GM12873 (cell line): ENCODE measurements around the gene SLC8A2.

Source experiments
- TF ChIP-seq, protein P1 (sequence below): IDR thresholded peaks from 2 replicates; pipeline ENCODE4 v1.5.1; 2012; ENCODE audit warnings: low read depth, mild to moderate bottlenecking, moderate library complexity, low read length, control low read depth; ENCODE audit not compliant: insufficient read depth; ENCODE audit errors: missing control alignments

The SLC8A2 gene

DNA sequence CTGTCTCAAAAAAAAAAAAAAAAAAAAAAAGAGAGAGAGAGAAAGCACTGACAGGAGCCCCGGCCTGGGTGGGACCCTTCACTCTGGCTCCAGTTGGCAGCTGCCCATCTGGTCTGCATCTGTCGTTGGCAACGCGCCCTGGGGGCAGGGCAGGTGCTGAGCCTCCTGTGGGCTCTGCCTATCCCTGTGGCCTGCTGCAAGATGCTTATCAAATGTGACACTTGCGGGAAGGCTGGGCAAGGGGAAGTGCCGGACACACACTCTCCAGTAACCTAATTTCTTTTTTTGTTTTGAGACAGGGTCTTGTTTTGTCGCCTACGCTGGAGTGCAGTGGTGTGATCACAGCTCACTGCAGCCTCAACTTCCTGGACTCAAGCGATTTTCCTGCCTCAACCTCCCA lies 23.0 kb upstream of the SLC8A2 start:
- TF ChIP-seq, protein P1, sequence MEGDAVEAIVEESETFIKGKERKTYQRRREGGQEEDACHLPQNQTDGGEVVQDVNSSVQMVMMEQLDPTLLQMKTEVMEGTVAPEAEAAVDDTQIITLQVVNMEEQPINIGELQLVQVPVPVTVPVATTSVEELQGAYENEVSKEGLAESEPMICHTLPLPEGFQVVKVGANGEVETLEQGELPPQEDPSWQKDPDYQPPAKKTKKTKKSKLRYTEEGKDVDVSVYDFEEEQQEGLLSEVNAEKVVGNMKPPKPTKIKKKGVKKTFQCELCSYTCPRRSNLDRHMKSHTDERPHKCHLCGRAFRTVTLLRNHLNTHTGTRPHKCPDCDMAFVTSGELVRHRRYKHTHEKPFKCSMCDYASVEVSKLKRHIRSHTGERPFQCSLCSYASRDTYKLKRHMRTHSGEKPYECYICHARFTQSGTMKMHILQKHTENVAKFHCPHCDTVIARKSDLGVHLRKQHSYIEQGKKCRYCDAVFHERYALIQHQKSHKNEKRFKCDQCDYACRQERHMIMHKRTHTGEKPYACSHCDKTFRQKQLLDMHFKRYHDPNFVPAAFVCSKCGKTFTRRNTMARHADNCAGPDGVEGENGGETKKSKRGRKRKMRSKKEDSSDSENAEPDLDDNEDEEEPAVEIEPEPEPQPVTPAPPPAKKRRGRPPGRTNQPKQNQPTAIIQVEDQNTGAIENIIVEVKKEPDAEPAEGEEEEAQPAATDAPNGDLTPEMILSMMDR = no peak

DNA sequence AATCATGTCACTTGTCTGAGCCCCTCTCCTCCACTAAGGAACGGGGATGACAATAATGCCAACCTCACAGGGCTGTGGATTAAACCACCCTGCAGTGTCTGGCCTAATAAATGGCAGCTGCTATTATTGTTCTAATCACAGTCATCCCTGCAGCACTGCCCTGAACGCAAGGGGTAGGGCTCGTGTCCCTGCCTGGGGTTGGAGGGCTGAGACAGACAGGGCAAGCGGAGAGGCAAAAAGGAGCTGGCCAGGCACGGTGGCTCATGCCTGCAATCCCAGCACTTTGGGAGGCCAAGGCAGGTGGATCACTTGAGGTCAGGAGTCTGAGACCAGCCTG lies 22.5 kb upstream of the SLC8A2 start:
- TF ChIP-seq, protein P1 = no peak

DNA sequence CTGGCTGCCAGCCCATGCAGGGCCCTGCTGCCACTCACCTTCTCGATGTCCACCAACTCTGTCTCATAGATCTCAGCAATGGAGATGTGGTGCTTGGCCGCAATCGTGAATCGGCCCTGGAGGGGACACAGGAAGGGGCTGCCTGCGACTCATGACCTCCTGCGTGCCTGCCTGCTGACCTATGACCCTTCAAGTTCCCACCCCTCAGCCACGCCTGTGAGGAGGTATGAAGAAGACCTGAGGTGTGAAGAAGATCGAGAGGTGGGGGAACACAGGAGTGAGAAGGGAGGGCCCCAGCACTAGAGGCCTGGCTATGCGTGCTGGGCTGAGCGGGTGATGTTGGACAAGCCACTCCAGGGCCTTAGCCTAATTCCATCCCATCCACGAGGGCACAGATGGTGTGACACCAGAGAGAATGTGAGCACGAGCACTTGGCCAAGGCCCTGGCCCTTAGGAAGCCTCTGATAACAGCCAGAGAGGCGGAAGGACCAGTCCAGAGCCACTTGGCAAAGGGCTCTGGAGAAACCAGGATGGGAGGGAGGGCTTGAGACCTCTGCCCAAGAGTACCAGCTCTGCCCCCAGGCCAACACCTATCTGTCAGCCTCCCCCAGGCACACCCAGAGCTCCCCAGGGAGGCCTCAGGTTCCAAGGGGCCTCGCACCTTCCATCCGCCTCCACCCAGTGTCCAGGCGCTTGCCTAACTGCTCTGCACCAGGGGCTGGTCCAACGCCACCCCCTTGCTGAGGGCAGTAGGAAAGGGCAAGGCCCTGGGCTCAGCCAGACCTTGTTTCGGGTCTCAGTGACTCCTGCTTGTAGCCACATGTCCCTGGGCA lies 21.9 kb upstream of the SLC8A2 start:
- TF ChIP-seq, protein P1 = no peak

DNA sequence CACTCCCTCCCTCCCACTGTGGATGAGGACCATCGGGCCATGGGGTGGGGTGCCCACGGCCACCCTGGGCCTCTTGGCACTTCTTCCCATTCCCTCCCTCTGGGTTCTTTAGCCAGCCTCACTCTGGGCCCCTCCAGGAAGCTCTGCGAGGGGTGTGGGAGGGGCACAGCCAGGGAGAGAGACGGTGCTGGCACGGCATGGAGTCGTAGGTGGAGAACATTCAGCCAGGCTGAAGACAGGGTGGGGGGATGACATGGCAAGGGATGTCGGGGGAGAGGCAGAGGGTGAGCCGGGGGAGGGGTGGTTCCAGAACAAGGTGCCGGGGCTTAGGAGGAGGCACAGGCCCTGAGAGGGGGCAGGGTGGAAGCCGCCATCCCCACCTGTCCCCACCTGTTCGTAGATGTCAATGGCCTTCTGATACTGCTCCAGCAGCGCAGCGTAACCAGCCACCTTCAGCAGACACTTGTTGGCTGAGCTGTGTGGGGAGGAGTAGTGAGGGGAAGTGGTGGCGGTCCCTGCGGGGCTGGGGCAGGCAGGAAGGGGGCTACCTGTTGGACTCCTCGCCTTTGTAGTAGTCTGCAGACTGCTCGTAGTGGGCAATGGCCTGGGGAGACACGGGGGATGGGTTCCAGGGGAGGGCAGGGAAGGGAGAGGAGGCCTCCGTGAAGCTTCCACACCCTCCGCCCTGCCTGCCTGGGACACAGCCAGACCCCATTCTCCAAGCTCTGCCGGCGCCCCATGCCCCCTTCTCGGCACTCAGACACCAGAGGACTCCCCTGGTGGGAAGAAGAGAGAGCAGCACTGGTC lies 21.1 kb upstream of the SLC8A2 start:
- TF ChIP-seq, protein P1 = no peak

DNA sequence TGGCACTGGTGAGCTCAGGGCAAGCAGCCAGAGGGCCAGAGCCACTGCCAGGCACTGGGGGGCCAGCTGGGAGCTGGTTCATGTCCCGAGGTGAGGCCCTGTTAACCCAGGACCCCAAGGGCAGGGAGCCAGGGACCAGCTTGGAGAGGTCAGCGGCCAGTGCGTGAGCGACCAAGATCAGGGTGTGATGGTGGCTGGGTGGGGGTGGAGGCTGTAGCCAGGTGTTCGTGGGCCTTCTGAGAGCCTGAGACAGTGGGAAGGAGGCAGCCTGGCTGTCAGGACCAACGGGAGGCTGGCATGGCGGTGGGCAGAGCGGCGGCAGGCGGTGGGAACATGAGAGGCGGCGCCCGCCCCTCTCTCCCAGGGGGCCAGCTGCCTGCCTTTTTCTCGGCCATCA lies 20.4 kb upstream of the SLC8A2 start:
- TF ChIP-seq, protein P1 = no peak

DNA sequence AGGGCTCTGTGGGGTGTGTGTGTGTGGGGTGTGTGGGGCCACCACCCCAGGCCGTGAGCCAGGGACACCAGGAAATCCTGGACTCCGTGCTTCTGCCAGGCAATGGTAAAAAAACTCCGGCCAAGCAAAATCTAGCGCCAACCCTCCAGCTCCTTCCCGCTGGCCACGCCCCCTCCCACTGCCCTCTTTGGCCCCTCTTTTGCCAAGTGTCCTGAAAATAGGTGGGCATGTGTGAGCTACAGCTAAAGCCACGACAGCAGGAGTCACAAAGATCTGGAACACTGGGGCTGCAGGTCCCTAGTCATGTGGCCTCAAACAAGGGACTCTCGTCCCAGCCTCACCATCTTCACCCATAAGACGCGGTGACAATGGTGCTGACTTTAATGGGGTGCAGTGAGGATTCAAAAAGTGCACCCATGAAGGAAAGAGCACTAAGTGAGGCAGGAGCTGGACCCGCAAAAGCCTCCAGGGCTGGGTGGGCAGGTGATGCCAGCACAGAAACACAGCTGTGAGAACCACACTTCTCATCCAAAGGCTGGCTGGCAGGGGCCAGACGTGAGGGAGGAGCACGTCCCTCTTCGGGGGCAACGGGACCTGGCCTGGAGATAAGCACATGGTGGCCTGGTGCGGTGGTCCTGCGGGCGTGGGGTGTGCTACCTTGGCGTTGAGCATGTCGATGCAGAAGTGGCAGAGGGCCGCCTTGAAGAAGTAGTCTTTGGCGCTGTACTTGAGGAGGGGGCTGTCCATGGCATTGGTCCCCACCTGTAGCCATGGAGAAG lies 19.9 kb upstream of the SLC8A2 start:
- TF ChIP-seq, protein P1 = no peak

DNA sequence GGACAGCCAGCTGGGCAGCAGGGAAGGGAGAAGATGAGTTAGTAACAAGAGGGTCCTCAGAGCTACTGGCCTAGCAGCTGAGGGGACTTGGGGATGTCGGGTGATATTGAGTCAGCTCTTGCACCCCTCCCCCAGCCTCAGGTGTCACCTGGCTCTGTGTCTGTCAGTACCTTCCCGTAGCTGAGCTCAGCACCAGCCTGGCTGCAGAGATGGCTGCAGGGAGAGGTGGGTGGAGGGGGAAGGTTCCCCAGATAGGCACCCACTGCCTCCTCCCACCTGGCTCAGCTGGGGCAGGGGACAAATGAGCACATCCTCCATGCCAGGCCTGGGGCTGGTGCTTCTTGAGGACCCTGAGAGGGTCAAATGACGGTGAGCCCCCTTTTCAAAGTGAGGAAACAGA lies 19.2 kb upstream of the SLC8A2 start:
- TF ChIP-seq, protein P1 = no peak
